Measurements from ENCODE around the gene FGFBP3. TPM values are rescaled to one million over a fixed set of nuclear protein-coding genes. Genes with fewer than 3 reads are reported as not detected.

The FGFBP3 gene
- total RNA-seq (ENCODE audit: unreplicated experiment) = 7.5 TPM
- long read RNA-seq = 0 reads

DNA sequence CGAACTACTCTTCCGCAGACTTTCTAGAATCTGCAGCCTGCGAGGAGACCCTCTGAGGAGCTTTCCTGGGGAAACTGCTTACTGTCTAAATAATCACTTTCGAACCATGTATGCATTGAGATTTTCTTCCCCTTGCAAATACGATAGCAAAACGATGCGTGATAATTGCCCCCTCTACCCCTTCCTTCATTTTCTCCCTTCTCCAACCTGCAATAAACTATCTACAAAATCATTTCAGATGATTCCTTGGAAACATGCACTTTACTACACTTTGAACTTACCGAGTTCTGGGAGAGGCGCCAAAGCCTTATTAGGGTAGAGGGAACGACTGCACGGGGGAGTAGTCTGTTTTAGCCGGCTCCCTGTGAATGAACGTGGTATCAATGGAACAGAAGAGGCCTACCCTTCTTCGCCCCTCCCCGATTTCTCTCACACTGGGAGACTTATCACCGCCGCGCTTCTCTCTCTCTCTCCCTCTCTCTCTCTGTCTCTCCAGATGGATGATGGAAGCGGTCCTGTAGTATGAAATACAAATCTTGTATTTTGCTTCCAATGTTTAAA, at the start of gene FGFBP3:
Gene FGFBP3 (minus strand): TSS at position 370 of the 561 bp plus-strand sequence. CDS start 517 bp downstream, outside the sequence.
- peaks cover 12% of the 10 kb centered on the region for H3K27me3 Mint-ChIP-seq (ENCODE audit: unreplicated experiment)
- peak; percentile 52 for DNase-seq
- peaks cover 10% of the 10 kb centered on the region for H3K9me3 Mint-ChIP-seq (ENCODE audit: unreplicated experiment)
- peaks cover 5% of the 10 kb centered on the region for H3K4me1 Mint-ChIP-seq (ENCODE audit: low read depth, unreplicated experiment)
- peak within 1 kb of the TSS; percentile 95 for H3K4me3 Mint-ChIP-seq (ENCODE audit: unreplicated experiment)
- TF ChIP-seq CTCF (IDR thresholded peaks at IDR 0.05; ENCODE audit: partially characterized antibody, unreplicated experiment) = no peak
- H3K36me3 Mint-ChIP-seq (ENCODE audit: unreplicated experiment) = no peaks in the 10 kb centered on the region
- peak within 1 kb of the TSS; percentile 77 for H3K27ac Mint-ChIP-seq (ENCODE audit: unreplicated experiment)

GRCh38 chr10:91957091-91957490, 47.8 kb upstream of the FGFBP3 start:
- H3K27ac Mint-ChIP-seq (ENCODE audit: unreplicated experiment) = no peak overlapping the region
- no peaks in the 10 kb centered on the region for H3K4me1 Mint-ChIP-seq (ENCODE audit: low read depth, unreplicated experiment)
- no peaks in the 10 kb centered on the region for H3K27me3 Mint-ChIP-seq (ENCODE audit: unreplicated experiment)
- TF ChIP-seq CTCF (IDR thresholded peaks at IDR 0.05; ENCODE audit: partially characterized antibody, unreplicated experiment) = no peak
- H3K36me3 Mint-ChIP-seq (ENCODE audit: unreplicated experiment) = no peaks in the 10 kb centered on the region
- no peaks in the 10 kb centered on the region for H3K9me3 Mint-ChIP-seq (ENCODE audit: unreplicated experiment)
- no peak overlapping the region for H3K4me3 Mint-ChIP-seq (ENCODE audit: unreplicated experiment)
- DNase-seq = no peak

- no peak for TF ChIP-seq CTCF (IDR thresholded peaks at IDR 0.05; ENCODE audit: partially characterized antibody, unreplicated experiment)
- no peaks in the 10 kb centered on the region for H3K9me3 Mint-ChIP-seq (ENCODE audit: unreplicated experiment)
- H3K27me3 Mint-ChIP-seq (ENCODE audit: unreplicated experiment) = no peaks in the 10 kb centered on the region
- H3K4me3 Mint-ChIP-seq (ENCODE audit: unreplicated experiment) = no peak overlapping the region
- no peaks in the 10 kb centered on the region for H3K36me3 Mint-ChIP-seq (ENCODE audit: unreplicated experiment)
- no peak for DNase-seq
- H3K4me1 Mint-ChIP-seq (ENCODE audit: low read depth, unreplicated experiment) = no peaks in the 10 kb centered on the region
- H3K27ac Mint-ChIP-seq (ENCODE audit: unreplicated experiment) = no peak overlapping the region
Measured at GRCh38 chr10:91955114-91955513, 45.8 kb upstream of the FGFBP3 start.

- Mint-ChIP-seq H3K27ac (ENCODE audit: unreplicated experiment) (no peak overlapping the region), H3K27me3 (ENCODE audit: unreplicated experiment) (no peaks in the 10 kb centered on the region), H3K4me3 (ENCODE audit: unreplicated experiment) (no peak overlapping the region), H3K4me1 (ENCODE audit: low read depth, unreplicated experiment) (no peaks in the 10 kb centered on the region), H3K9me3 (ENCODE audit: unreplicated experiment) (no peaks in the 10 kb centered on the region), H3K36me3 (ENCODE audit: unreplicated experiment) (no peaks in the 10 kb centered on the region)
- no peak for TF ChIP-seq CTCF (IDR thresholded peaks at IDR 0.05; ENCODE audit: partially characterized antibody, unreplicated experiment)
- no peak for DNase-seq
Measured at GRCh38 chr10:91953600-91954160, 44.4 kb upstream of the FGFBP3 start.

DNA sequence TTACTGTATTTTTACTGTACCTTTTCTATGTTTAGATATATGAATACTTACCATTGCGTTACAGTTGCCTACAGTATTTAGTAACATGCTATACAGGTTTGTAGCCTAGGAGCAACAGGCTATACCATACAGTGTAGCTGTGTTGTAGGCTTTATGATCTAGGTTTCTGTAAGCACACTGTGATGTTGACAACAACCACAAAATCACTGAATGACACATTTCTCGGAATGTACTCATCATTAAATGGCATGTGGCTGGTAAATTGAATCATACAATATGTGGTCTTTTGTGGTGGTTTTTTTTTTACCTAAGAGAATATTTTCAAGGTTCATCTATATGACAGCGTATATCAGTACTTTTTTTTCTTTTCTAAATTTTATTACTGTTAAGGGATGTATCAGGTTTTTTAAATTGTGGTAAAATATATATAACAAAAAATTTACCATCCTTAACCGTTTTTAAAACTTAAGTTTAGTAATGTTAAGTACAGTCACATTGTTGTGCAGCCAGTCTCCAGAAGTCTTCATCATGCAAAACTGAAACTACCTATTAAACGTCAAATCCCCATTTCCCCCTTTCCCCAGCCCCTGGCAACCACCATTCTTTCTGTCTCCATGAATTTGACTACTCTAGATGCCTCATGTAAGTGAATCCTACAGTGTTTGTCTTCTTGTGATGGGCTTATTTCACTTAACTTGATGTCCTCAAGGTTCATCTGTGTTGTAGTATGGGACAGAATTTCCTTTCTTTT, 35.8 kb upstream of the FGFBP3 start:
- no peak for DNase-seq
- Mint-ChIP-seq H3K4me3 (ENCODE audit: unreplicated experiment) (no peak overlapping the region), H3K36me3 (ENCODE audit: unreplicated experiment) (no peaks in the 10 kb centered on the region), H3K27me3 (ENCODE audit: unreplicated experiment) (no peaks in the 10 kb centered on the region), H3K4me1 (ENCODE audit: low read depth, unreplicated experiment) (no peaks in the 10 kb centered on the region), H3K9me3 (ENCODE audit: unreplicated experiment) (no peaks in the 10 kb centered on the region), H3K27ac (ENCODE audit: unreplicated experiment) (no peak overlapping the region)
- TF ChIP-seq CTCF (IDR thresholded peaks at IDR 0.05; ENCODE audit: partially characterized antibody, unreplicated experiment) = no peak
